Transverse colon (tissue), 4 donors: ENCODE data around the gene ALG1.

ENCODE experiments used
- CTCF ChIP-seq, 5 experiments: fragments of 200-600 bp in 3 of 5; fragments of 450-650 bp in 2 of 5; sonication (generic) in 3 of 5; IDR thresholded peaks; 1 replicate in 2 of 5; 2 replicates in 3 of 5; pipeline ENCODE4 v1.5.1; 2016 to 2017; ENCODE audit warnings: antibody characterized with exemption in 5 of 5, inconsistent platforms in 3 of 5, mild to moderate bottlenecking in 2 of 5, moderate library complexity in 1 of 5
- POLR2A ChIP-seq: fragments of 450-650 bp; IDR thresholded peaks from one replicate; pipeline ENCODE4 v1.6.1; 2016; ENCODE audit warnings: antibody characterized with exemption, mild to moderate bottlenecking, moderate library complexity
- POLR2AphosphoS5 ChIP-seq, 3 donors: sonication (generic); formaldehyde crosslinking; IDR thresholded peaks; one replicate each; pipeline ENCODE4 v1.6.1; 2016; ENCODE audit warnings: antibody characterized with exemption in 3 of 3

GRCh38 chr16:5046914-5047313, 24.7 kb upstream of the ALG1 start:
- TF ChIP-seq CTCF (IDR thresholded peaks at IDR 0.05), result no peak
- TF ChIP-seq POLR2AphosphoS5 (IDR thresholded peaks at IDR 0.05), result no peak
- no peak for TF ChIP-seq POLR2A
